ENCODE measurements around the gene TTLL13. TPM values are rescaled to one million over a fixed set of nuclear protein-coding genes. Genes with fewer than 3 reads are reported as not detected.

Gene TTLL13
- total and polyA plus RNA-seq, 8 donors: 0.13 to 0.81 (median 0.31) TPM; not detected in 2

GRCh38 chr15:90213818-90214204 lies 35.5 kb upstream of the TTLL13 start:
- no peak overlapping the region for H3K4me3 ChIP-seq
- TF ChIP-seq CTCF (IDR thresholded peaks at IDR 0.05): no peak
- peaks cover 0 to 35% of the 10 kb centered on the region in 2 donors for H3K36me3 ChIP-seq
- DNase-seq: no peak
- intact Hi-C loops (cut with DNase I): no loop called here
- H3K9me3 ChIP-seq: no peaks in the 10 kb centered on the region
- peak overlapping the region; percentile 44 to 53 for H3K27ac ChIP-seq
- peaks cover 27 to 60% of the 10 kb centered on the region in 2 donors for H3K4me1 ChIP-seq
- ATAC-seq: peak; percentile 29
- no peaks in the 10 kb centered on the region for H3K27me3 ChIP-seq

GRCh38 chr15:90214553-90215196 lies 34.7 kb upstream of the TTLL13 start:
- H3K4me1 ChIP-seq: peaks cover 27 to 51% of the 10 kb centered on the region in 2 donors
- H3K9me3 ChIP-seq: no peaks in the 10 kb centered on the region
- no peaks in the 10 kb centered on the region for H3K27me3 ChIP-seq
- no peak for ATAC-seq
- intact Hi-C loops (cut with DNase I): no loop called here
- TF ChIP-seq CTCF (IDR thresholded peaks at IDR 0.05): peak in 1 of 2 donors; percentile 27
- no peak overlapping the region for H3K4me3 ChIP-seq
- no peak for DNase-seq
- no peak overlapping the region for H3K27ac ChIP-seq
- peaks cover 0 to 35% of the 10 kb centered on the region in 2 donors for H3K36me3 ChIP-seq

- no peak for TF ChIP-seq CTCF (IDR thresholded peaks at IDR 0.05)
- no peak overlapping the region for H3K4me3 ChIP-seq
- intact Hi-C loops (cut with DNase I): no loop called here
- H3K9me3 ChIP-seq: no peaks in the 10 kb centered on the region
- H3K27ac ChIP-seq: no peak overlapping the region
- no peaks in the 10 kb centered on the region for H3K27me3 ChIP-seq
- peaks cover 17 to 27% of the 10 kb centered on the region in 2 donors for H3K4me1 ChIP-seq
- no peak for DNase-seq
- peaks cover 0 to 58% of the 10 kb centered on the region in 2 donors for H3K36me3 ChIP-seq
- ATAC-seq: no peak
Measured at GRCh38 chr15:90217671-90218394, 31.5 kb upstream of the TTLL13 start.

GRCh38 chr15:90219421-90220141 lies 29.8 kb upstream of the TTLL13 start:
- Histone ChIP-seq H3K9me3 (no peaks in the 10 kb centered on the region), H3K4me1 (peaks cover 7 to 9% of the 10 kb centered on the region in 2 donors), H3K4me3 (no peak overlapping the region), H3K27me3 (no peaks in the 10 kb centered on the region), H3K27ac (no peak overlapping the region), H3K36me3 (peaks cover 0 to 75% of the 10 kb centered on the region in 2 donors)
- peak; percentile 56 to 63 for TF ChIP-seq CTCF (IDR thresholded peaks at IDR 0.05)
- ATAC-seq: peak; percentile 51
- intact Hi-C loops (cut with DNase I): no loop called here
- peak in 1 of 4 donors; percentile 28 for DNase-seq
